GM10248 (cell line): ENCODE measurements around the gene ASXL3.

Source experiments
- CTCF ChIA-PET: fragments of 300-600 bp; sonication (Branson Sonifier 250); formaldehyde crosslinking; extraction: SDS; loops from one replicate; lab custom pipeline; 2021; ENCODE audit warnings: antibody characterized with exemption; lab: Yijun Ruan, JAX
- POLR2A ChIA-PET: fragments of 350-650 bp; sonication (Branson Sonifier 250); formaldehyde crosslinking; extraction: SDS; loops from one replicate; lab custom pipeline; 2020; ENCODE audit warnings: antibody characterized with exemption; lab: Yijun Ruan, JAX
- DNase-seq: peaks from one replicate; pipeline ENCODE4 v3.0.0; 2012; ENCODE audit errors: extremely low spot score
- TF ChIP-seq, protein P1 (sequence below): IDR thresholded peaks from 2 replicates; pipeline ENCODE4 v1.5.1; 2012; ENCODE audit warnings: mild to moderate bottlenecking, low read depth; ENCODE audit errors: extremely low read depth, missing control alignments, control extremely low read depth

Gene ASXL3

DNA sequence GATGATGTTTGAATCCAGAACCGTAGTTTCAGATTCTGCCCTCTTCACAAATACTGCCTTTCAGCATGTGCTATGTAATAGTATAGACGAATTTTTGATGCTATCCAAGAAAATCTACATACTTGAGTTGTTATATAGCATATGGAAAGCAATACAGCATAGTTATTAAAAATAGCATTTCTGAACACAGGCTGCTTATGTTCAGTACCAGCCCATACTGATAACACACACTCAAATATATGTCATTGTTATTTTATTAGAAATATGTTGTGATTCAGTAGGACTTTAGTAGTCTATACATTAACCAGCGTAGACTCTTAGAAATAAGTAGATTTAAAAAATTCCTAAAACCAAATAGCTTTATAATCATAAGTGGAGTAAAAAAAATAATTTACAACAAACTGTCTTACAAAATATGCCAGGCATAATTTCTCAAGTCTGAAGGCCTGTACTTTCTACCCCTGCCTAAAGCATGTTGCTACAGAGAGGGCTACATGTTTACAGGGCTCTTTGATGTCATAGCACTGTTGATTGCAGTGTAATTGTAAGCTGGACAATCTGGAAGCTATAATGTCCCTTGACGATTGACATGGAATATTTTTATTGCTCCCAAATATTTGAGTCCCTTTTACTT, 86.3 kb downstream of the ASXL3 start:
- POLR2A ChIA-PET: no interaction called here

DNA sequence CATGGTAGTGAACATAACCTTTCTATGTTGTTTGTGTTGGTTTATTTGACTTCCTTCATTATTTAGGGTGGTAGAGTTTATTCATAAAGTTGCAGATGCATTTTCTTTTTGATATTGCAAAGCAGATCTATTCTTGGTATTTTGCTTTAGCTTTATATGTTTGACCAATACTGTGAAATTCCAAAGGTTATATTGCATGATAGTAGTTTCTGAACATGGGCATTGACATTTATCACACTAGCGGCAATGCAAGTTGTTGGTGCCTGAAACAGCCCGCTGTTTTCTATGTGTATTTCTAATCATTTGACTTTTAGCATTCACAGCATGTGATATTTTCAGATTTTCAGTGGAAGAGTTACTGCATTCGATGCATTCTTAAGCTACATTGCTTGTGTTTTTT, 87.2 kb downstream of the ASXL3 start:
- TF ChIP-seq, protein P1, sequence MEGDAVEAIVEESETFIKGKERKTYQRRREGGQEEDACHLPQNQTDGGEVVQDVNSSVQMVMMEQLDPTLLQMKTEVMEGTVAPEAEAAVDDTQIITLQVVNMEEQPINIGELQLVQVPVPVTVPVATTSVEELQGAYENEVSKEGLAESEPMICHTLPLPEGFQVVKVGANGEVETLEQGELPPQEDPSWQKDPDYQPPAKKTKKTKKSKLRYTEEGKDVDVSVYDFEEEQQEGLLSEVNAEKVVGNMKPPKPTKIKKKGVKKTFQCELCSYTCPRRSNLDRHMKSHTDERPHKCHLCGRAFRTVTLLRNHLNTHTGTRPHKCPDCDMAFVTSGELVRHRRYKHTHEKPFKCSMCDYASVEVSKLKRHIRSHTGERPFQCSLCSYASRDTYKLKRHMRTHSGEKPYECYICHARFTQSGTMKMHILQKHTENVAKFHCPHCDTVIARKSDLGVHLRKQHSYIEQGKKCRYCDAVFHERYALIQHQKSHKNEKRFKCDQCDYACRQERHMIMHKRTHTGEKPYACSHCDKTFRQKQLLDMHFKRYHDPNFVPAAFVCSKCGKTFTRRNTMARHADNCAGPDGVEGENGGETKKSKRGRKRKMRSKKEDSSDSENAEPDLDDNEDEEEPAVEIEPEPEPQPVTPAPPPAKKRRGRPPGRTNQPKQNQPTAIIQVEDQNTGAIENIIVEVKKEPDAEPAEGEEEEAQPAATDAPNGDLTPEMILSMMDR: no peak
- CTCF ChIA-PET: interaction anchor here (1.4 kb wide), 1 partner anchor 16 kb away, joined by 3 read pairs; no protein-coding TSS in a partner anchor
- no peak for DNase-seq
- POLR2A ChIA-PET: no interaction called here

More for the DNA sequence above, 86.3 kb downstream of the ASXL3 start:
- CTCF ChIA-PET: interaction anchor here (1.2 to 1.4 kb wide), 2 partner anchors 10 to 15 kb away, joined by 3 read pairs; no protein-coding TSS in a partner anchor
- TF ChIP-seq, protein P1: no peak
- DNase-seq: no peak

DNA sequence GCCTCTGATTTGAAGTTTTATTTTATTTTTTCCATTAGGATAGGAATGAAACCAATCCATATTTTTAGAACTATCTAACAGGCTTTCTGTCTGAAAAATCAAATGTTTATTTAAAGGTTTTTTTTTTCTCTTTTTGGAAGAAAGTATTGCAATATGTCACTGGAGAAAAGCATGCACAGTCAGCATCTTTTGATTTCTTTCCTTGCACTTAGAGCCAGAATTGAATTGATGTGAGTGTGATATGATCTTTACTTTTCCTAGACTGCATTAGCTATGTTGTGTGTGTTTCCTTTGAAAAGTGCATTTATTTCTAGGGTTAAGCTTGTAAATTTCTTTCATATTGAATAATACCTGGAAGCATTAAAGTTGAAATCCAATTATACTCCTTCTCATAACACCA, 87.6 kb downstream of the ASXL3 start:
- TF ChIP-seq, protein P1: no peak
- POLR2A ChIA-PET: no interaction called here
- DNase-seq: no peak
- CTCF ChIA-PET: interaction anchor here (1.4 kb wide), 1 partner anchor 16 kb away, joined by 3 read pairs; no protein-coding TSS in a partner anchor

DNA sequence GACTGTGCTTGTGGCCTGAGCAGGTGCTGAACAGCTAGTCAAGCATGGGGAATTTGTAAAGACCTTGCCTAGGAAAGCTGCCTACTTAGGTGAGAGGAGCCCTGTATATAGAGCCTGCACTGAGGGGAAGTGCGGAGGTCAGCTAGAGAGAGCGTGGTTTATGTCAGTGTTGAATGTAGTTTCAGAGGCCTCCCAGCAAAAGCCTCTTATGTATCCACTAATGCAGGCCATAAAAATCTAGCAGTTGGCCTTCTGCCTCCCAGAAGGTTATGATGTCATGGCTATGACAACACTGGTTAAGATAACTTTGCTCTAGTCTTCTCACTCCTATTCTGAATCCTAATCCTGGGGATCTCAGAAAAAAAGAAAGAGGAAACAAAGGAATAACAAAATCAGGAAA, 88.9 kb downstream of the ASXL3 start:
- DNase-seq: no peak
- ChIA-PET CTCF (interaction anchor here (0.7 to 1.1 kb wide), 2 partner anchors 15 to 53 kb away, joined by 3 read pairs; no protein-coding TSS in a partner anchor), POLR2A (no interaction called here)
- TF ChIP-seq, protein P1: no peak

DNA sequence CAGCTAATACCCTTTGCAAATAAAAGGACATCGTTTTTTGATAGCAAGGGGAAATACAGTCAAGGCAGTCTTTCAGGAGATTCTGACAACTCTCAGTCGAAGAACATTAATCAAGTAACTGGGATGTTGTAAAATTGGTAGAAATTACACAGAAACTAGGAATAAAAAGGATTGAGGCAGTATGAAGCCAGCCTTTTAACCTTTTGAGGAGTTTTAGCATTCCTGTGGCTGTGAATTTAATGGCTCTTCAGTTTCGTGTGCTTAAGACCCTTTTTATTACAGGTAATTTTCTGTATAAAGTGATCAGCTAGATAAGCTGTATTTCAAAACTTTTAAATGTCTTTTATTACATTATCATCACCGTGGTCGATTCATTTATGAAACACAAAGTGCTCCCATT, 91.6 kb downstream of the ASXL3 start:
- CTCF ChIA-PET: no interaction called here
- no peak for DNase-seq
- POLR2A ChIA-PET: no interaction called here
- TF ChIP-seq, protein P1: no peak

DNA sequence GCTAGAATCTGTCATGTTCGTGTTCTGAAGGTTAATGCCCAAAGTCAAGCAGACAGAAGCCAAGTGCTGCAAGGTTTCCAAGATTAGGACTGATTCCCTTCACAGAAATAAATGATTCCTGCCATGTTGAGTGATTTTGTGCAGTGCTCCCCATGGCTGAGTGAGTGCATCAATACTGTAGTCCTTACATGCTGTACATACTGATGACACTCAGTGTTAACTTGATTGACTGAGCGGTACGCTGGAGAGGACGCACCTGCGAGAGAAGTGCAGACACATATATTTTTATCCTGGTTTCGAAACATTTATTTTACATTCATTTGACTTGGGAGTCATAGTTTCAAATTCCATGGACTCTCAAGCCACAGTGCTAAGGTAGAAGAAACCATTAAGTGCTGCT, 92.0 kb downstream of the ASXL3 start:
- TF ChIP-seq, protein P1: no peak
- CTCF ChIA-PET: no interaction called here
- no peak for DNase-seq
- POLR2A ChIA-PET: no interaction called here
